SU-DHL-6 (cell line): ENCODE data around the gene TICRR.

Source experiments
- EZH2phosphoT487 ChIP-seq: fragments of 200-600 bp; sonication (generic), shearing (Covaris generic); conservative IDR thresholded peaks from 2 replicates; pipeline ENCODE4 v1.6.1; 2018; ENCODE audit warnings: mild to moderate bottlenecking, antibody characterized with exemption, low read length, moderate library complexity, mixed read lengths
- TF ChIP-seq, protein P1 (sequence below): fragments of 200-600 bp; sonication (generic); IDR thresholded peaks from one replicate; pipeline ENCODE4 v1.5.1; 2017; ENCODE audit warnings: antibody characterized with exemption, mild to moderate bottlenecking, low read length, moderate library complexity; ENCODE audit not compliant: insufficient read depth, poor library complexity, severe bottlenecking

DNA sequence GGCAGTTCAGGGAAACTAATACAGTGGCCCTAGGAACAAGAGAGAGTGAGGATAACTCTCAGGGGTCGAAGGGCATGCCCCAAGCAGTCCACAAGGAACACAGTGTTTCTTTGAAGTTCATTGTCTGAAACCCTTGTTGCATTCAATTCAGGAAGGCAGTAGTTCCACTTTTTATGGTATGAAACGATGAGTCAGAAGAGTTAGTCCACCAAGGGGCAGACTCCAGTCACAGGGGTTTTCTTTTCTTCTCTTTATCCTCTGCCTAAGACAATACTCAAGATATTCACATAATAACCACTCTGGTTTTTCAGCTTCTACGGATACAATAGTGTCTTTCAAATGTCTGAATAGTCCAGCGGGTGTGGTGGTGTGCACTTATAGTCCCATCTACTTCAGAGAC lies 23.7 kb upstream of the TICRR start:
- TF ChIP-seq, protein P1, sequence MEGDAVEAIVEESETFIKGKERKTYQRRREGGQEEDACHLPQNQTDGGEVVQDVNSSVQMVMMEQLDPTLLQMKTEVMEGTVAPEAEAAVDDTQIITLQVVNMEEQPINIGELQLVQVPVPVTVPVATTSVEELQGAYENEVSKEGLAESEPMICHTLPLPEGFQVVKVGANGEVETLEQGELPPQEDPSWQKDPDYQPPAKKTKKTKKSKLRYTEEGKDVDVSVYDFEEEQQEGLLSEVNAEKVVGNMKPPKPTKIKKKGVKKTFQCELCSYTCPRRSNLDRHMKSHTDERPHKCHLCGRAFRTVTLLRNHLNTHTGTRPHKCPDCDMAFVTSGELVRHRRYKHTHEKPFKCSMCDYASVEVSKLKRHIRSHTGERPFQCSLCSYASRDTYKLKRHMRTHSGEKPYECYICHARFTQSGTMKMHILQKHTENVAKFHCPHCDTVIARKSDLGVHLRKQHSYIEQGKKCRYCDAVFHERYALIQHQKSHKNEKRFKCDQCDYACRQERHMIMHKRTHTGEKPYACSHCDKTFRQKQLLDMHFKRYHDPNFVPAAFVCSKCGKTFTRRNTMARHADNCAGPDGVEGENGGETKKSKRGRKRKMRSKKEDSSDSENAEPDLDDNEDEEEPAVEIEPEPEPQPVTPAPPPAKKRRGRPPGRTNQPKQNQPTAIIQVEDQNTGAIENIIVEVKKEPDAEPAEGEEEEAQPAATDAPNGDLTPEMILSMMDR: no peak
- TF ChIP-seq EZH2phosphoT487: no peak
